Measurements from ENCODE around the gene STK24.

STK24 gene

GRCh38 chr13:98504371-98504963 is 72.4 kb downstream of the STK24 start:
- H3K27ac ChIP-seq: no peak overlapping the region
- no peak for TF ChIP-seq CTCF (conservative IDR thresholded peaks at IDR 0.05)

- TF ChIP-seq CTCF (conservative IDR thresholded peaks at IDR 0.05): no peak
- no peak overlapping the region for H3K27ac ChIP-seq
These were observed 72.9 kb downstream of the STK24 start for GRCh38 chr13:98504029-98504351.

- H3K27ac ChIP-seq: no peak overlapping the region
- no peak for TF ChIP-seq CTCF (conservative IDR thresholded peaks at IDR 0.05)
These were observed 73.5 kb downstream of the STK24 start for GRCh38 chr13:98503175-98504028.

GRCh38 chr13:98500963-98501421 is 75.9 kb downstream of the STK24 start:
- no peak for TF ChIP-seq CTCF (conservative IDR thresholded peaks at IDR 0.05)
- H3K27ac ChIP-seq: no peak overlapping the region

GRCh38 chr13:98496966-98497365 is 79.9 kb downstream of the STK24 start:
- TF ChIP-seq CTCF (conservative IDR thresholded peaks at IDR 0.05): no peak
- H3K27ac ChIP-seq: no peak overlapping the region

GRCh38 chr13:98496479-98496791 is 80.5 kb downstream of the STK24 start:
- TF ChIP-seq CTCF (conservative IDR thresholded peaks at IDR 0.05): no peak

GRCh38 chr13:98495627-98496478 is 81.1 kb downstream of the STK24 start:
- TF ChIP-seq CTCF (conservative IDR thresholded peaks at IDR 0.05): no peak
- no peak overlapping the region for H3K27ac ChIP-seq

More at GRCh38 chr13:98496479-98496791, 80.5 kb downstream of the STK24 start:
- H3K27ac ChIP-seq: no peak overlapping the region

All from VCaP (cell line).